Stimulated activated CD4-positive, alpha-beta T cell treated with anti-CD3 and anti-CD28 coated beads, Interleukin-12 subunit alpha, Interleukin-12 subunit beta, amount 100 ng/mL, for 4 hours (primary cell): ENCODE measurements around the gene IL23R.

Experiments used
- DNase-seq: peaks from one replicate; pipeline ENCODE4 v3.0.0-alpha.2; 2020

The IL23R gene

DNA sequence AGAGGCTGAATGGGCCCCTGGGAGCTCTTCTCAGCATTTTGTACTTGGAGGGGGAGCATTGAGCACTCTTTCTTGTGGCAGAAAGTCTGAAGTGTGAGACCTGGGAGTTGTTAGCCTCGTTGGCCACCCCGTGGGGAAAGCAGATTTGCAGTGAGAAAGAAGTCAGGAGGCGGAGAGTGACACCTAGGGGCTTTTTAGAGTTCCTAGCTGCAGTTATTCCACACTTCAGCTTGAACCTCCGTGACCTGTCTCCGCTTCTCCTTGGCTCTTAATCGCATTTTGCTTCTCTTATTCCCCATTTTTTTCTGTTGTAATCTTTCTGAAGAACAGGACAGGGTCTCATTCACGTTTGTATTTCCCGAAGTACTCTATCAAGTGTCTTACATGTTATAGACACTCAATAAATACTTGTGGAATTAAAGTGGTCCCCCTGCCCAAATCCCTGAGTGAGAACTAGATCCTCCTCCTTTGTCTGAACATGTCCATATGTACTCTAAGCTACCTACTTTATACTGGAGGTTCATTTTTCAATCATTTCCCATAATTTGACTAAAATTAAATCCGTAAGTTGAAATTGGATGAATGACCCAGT is 17.0 kb upstream of the IL23R start:
- DNase-seq: peak; percentile 44

DNA sequence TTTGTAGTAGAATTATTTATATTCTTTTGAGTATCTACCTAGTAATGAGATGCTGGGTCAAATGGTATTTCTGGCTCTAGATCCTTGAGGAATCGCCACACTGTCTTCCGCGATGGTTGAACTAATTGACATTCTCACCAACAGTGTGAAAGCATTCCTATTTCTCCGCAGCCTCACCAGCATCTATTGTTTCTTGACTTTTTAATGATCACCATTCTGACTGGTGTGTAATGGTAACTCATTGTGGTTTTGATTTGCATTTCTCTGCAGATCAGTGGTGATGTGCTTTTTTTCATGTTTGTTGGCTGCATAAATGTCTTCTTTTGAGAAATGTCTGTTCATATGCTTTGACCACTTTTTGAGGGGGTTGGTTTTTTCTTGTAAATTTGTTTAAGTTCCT is 15.3 kb upstream of the IL23R start:
- DNase-seq: no peak

DNA sequence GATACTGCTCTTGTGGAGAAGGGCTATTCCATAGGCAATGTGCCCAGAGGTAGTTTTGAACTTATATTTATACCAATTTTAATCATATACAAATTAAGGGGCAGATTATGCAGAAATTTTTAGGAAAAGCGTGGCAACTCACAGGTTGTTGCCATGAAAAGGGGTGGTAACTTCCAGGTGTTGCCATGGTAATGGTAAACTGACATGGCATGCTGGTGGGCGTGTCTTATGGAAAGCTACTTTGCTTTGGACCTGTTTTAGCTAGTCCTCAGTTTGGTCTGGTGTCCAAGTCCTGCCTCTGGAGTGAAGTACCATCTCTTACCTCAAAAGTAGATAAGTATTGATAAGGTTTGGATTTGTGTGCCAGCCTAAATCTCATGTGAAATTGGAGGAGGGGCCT is 7.9 kb upstream of the IL23R start:
- no peak for DNase-seq

DNA sequence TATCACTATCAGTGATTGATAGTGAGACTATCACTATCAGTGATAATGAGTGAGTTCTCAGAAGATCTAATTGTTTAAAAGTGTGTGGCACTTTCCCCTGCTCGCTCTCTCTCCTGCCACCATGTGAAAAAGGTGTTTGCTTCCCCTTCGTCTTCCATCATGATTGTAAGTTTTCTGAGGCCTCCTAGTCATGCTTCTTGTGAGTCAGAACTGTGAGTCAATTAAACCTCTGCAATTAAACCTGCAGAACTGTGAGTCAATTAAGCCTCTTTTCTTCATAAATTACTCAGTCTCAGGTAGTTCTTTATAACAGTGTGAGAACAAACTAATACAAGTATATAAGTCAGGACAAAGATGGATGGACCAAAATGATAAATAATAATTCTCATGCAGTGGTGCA is 7.0 kb upstream of the IL23R start:
- DNase-seq: no peak

DNA sequence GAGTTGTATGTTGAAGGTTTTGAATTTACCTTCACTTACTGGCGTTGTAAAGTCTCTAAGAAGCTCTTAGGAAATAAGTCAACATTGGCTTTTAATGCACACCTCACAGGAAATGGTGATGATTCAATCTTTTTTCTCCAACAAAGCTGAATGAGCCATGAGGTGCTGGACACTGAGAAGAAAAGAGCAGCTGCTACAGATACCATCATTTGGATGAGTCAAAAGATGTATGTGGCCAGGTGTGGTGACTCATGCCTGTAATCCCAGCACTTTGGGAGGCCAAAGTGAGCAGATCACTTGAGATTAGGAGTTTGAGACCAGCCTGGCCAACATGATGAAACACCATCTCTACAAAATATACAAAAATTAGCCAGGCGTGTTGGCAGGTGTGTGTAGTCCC is 3.3 kb upstream of the IL23R start:
- no peak for DNase-seq

DNA sequence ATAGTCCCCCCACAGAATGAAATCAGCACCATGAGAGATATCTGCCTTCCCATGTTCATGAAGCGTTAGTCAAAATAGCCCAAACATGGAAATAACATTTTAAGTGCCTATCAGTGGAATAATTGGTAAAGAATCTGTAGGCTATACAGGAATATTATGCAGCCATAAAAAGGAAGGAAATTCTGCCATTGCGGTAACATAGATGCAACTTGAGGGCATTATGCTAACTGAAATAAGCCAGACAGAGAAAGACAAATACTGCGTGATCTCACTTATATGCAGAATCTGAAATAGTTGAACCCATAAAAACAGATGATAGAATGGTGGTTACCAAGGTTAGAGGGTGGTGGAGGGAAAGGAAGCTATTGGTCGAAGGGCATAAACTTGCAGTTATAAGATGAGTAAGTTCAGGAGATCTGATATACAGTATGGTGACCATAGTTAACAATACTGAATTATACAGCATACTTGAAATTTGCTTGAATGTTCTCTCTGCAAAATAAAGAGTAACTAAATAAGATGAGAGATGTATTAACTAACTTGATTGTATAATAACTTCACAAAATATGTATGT is 699 bp upstream of the IL23R start:
- DNase-seq: no peak

DNA sequence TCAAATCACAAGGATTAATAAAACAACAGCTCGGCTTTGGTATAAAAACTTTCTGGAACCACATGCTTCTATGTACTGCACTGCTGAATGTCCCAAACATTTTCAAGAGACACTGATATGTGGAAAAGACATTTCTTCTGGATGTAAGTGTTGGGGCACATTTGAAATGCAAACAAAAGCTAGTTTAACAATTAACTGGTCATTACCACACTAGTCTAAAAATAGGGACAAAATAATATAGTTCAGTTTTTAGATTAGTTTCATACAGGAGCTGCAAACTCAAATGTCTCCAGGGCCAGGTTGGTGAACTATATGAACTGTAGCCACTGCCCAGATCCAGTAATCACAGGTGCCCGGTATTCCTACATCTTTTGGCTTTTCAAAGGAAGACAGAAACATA is 3.2 kb downstream of the IL23R start:
- no peak for DNase-seq

DNA sequence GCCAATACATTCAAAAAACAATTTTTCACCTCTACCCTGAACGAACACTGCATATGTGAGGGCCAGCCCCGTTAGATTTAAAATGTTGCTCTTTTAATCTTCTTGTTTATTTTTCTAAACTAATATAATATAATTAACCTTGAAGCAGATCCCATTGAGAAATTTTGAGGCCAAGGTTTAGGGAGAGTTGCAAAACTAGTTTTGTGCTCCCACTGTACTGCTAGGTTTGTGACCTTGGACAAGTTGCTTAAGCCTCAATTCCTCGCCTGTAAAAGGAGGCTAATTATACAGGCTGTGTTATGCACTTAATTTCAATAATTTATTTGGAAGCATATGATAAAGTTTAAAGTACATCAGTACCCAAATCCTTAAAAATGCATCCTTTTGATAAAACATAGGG is 3.7 kb downstream of the IL23R start:
- no peak for DNase-seq

DNA sequence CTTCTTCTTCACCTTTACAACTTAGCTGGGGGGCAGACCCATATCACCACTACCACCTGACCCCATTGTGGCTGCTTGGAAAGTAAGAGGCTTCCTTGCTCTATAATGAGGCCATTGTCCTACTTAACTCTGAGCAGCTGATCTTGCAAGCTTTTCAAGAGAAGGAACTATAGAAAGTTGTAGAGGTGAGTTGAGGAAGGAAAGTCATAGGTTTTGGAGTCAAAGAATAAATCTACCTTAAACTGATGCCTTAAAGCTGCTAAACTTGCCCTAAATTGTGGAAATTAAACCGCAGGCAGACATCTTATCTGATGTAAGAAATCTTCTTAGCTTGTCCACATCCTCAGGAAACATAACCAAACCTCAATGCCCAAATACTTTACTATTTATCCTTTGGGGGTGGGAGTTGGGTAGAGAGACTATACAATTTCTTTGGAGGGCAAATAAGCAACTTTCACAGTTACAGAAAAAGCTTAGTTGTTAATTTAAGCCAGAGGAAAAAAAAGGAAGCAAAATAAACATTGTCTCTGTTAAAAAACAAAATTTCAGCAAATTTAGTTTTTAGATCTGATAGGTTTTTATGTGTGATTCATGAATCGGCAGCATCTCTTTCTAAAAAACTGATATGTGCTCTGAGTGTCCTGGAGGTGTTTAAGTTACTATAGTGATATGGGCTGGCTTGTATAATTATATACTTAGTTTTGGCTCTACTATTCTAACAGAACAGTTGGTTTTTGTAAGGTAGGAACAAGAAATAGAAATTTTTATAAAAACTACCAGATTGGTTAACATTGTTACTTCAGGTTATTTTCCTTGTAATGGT is 4.7 kb downstream of the IL23R start:
- no peak for DNase-seq

DNA sequence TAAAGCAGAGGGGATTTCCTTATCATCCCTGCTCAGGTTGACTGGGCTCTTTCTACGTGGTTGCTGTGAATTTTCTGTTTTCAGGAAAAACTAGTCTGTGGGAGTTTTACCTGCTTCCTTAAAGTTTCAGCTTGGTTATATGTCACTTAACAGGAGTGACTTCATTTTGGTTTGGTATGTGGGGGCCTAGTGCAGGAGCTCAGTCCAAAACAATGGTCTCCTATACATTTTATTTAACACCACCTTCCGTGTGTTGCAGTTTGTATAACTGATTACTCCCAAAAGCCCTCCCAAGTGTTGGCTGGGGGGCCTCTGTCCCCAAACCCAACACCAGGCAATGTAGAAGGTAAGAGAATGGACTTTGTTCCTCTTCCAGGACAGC is 5.3 kb downstream of the IL23R start:
- DNase-seq: no peak

DNA sequence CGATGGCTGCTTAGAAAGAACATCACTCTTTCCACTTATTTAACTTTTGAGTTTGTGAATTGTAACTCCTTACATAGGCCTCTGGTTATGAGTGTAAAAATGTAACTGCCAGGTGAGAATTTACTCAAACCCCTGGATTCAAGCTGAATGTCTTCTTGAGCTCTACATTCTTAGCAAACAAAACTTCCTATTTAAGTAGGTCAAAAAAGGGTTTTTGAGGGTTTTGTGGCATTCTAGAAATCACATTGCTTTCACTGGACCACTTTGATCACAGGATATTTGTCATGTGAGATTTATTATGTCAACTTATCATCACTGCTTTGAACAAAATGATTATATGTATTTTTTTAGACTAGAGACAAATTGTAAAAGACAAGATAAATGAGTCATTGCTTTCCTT is 5.7 kb downstream of the IL23R start:
- DNase-seq: no peak

DNA sequence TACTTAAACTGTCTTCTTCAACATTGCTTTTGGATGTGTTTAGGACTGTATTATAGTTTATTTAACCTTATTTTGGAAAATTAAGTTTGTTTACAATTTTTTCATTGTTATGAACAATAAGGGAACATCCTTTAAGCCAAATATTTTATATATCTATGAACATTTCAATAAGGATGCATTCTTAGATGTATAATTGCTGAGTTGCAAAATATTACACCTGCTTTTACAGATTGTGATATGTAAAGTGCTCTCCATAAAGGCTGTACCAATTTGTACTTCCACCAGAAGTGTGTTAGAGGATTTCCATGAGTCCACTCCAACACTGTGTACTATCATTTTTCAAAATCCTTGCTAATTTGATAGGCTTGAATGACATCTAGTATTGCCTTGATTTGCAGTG is 7.7 kb downstream of the IL23R start:
- DNase-seq: no peak

DNA sequence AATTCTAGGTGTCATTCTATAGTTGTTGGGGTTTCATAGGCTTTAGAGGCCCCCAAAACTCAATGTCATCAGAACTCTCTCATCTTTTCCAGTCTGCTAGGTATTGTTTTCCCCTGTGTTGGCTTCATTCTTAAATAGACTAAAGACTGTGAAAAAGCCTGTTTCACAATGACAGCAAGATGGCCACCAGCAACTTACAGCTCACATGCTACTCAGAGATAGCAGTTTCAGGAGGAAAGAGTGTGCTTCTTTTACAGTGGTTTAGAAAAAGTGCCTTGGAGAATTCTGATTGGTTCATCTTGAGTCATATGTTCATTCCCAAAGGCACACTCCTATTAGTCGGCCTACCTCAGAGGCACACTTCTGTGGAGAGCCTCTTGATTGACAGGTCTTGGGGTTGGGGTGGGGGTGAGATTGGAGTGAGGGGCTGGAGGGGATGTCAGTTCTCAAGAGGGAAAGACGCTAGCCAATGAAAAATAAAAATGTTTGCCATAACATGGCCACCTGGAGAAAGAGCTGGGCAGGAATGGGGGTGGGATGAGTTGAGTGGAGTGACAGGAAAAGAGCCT is 8.5 kb downstream of the IL23R start:
- DNase-seq: no peak

DNA sequence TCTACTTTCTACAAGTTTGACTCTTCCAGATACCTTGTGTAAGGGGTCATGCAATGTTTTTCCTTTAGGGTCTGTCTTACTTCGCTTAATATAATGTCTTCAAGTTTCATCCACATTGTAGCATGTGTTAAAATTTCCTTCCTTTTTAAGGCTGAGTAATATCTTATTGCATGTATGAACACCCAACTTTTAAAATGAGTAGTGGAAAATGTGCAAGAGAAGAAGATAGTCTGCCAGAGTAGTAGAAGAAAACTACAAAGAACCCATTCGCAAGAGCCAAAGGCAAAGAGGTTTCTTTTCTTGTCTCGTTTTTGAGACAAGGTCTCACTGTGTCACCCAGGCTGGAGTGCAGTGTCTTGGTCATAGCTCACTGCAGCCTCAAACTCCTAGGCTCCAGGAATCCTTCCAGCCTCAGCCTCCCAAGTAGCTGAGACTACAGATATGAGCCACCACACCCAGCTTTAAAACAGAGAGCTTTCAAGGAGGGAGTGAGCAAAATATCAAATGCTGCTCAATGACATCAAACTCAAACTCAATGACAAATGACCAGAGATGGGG is 9.4 kb downstream of the IL23R start:
- DNase-seq: no peak

DNA sequence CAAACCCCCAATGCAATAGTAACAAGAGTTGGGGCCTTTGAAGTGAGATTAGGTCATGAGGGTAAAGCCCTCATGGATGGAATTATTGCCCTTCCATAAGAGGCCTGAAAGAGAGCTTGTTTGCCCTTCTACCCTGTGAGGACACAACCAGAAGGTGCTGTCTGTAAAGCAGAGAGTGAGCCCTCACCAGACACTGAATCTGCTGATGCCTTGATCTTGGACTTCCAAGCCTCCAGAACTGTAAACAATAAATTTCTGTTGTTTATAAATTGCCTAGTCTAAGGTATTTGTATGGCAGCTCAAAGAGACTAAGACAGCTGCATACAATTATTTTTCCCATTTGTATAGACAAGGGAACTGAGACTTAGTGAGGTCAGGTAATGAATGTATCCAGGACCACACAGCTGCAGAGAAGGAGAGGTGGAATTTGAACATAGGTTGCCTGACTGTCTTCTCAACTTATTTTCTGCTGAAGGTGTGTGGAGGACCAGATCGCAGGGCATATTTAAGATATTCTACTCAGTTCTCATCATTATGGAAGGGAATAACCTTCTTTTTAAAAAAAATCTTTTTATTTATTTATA is 18.7 kb downstream of the IL23R start:
- no peak for DNase-seq

DNA sequence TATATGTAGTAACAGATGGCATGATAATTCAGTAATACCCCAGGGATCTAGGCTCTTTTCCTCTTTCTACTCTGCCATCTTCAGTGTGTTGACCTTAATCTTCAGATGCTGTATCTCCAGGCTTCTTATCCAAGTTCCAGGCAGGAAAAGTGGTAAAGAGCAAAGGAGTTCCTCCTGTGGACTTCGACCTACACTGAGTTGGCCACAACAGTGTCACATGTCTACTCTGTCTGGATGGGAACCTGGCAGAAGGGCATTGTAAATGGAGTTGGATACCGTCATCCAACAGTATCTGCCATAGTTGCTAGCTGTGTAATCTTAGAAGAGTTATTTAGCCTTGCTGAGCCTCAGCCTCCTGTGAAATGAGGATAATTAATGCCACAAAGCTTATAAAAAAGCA is 21.9 kb downstream of the IL23R start:
- no peak for DNase-seq

DNA sequence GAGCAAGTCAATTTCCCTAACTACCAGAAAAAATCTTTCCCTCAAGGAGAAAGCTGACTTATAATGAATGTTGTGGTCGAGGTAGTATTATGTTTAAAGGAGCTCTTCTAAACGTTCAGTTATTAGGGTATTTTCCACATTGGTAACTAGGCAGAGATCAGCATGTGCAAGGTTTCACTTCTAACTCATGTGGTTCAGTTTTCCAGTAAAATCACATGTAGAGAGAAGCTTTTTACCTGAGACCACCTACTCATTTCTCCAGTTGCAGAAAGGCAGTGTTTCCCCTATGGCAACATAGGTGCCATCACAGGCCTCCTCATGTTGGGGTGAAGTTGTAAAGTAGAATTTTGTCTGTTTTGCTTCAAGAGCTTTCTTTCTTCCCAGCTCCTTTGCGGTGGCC is 23.7 kb downstream of the IL23R start:
- DNase-seq: no peak

DNA sequence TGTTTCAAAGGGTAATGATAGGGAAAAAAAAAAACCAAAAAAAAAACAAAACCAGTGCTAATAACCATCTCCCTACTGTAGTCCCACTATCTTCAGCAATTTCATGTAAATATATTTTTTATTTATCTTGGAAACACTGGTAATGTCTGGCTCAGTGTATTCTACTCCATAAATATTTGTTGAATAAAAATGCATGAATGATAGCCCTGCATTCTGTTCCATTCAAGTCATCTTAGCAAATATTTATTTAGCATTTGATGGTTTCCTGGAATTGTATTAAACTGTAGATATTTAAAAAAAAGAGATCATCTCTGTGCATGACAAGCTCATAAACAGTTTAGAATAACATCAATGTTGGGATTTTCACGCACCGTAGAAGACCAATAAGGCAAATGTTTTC is 24.2 kb downstream of the IL23R start:
- DNase-seq: no peak

DNA sequence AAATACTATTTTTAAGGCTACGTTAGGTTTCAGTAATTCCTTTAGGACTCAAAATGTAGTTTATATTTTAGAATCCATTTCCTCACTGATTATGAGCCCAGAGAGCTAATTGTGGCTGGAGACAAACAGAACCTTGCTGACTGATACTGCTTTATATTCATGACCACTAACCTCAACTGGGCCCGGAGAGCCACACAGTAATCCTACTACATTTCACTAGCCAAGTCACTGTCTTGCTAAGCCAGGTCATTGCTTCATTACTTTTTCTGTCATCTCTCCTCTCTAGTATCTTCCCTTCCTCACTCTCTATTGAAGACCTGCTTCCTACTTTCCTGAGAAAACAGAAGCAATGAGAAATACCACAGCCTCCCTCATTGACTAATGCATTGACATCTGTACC is 24.7 kb downstream of the IL23R start:
- no peak for DNase-seq

DNA sequence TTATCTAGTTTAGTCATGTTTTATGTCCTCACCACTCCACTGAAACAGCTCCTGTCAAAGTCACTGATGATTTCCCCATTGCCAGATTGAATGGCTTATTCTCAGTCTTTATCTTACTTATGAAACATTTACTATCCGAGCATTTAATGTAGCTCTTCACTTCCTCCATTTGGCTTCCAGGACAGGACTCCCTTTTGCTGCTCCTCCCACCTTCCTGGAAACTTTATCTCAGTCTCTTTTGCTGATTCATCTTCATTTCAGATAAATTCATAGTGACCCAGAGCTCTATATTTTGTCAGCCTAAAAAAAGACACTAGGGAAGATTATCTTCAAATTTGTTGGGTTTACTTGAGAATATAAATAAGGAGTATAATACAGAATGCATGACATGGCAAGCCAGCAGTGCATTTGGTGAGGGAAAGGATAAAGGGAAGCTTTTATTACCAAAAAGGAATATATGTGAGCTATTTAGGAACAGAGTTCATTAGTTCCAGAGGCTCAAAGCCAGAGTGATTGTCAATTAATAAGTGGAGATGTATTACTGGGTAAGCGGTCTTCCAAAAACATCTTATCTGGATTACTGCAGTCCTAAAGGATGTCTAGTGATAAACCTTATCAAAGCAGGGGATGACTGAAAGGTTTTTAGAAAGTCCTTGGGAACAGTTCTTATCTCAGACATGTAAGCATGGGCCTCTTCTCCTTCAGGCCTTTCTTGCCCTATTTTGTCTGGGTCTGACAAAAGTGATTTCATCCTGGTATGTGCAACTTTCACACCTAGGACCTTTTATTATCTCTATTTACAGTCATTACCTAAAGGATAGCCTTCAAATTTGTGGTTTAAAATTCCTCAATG is 25.6 kb downstream of the IL23R start:
- no peak for DNase-seq

DNA sequence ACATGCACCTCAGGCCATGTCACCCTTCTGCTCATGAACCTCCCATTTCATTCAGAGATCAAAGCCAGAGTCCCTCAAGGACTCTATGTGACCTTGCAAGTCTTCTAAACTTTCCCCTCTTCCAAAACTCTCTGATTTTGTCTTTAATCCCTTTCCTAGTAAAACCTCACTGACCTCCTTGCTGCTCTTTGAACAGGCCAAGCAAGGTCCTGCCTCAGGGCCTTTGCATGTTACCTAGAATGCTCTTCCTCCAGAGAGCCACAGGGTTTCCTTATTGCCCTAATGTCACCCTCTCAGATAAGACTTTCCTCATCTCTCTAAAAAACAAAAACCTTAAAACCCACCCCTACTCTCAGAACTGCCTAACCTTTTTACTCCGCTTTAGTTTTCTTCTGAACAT is 26.6 kb downstream of the IL23R start:
- no peak for DNase-seq

DNA sequence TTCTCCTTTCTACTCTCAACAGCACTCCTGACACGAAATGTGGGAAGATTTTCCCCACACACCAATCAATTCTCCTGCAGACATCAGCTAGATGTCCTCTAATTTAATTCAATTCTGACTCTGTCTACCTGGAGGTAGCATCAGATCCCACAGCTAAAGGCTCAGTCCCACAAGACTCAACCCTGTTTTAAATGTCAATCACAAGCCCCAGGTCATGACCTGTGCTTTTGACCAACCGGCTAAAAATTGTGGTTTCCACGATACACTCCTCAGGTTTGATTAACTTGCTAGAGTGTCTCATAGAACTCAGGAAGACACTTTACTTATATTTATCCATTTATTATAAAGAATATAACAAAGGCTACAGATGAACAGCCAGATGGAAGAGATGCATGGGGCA is 27.4 kb downstream of the IL23R start:
- no peak for DNase-seq
